ENCODE measurements around the gene APOM. TPM values are rescaled to one million over a fixed set of nuclear protein-coding genes. Genes with fewer than 3 reads are reported as not detected.

Gene APOM
- total RNA-seq, 1 donor from 2014 or later: 0.53 TPM

- H3K4me3 ChIP-seq (ENCODE audit: low read depth, low read length): no peak within 1 kb of the TSS
- no peaks in the 10 kb centered on the region for H3K36me3 ChIP-seq (ENCODE audit: control insufficient read depth, insufficient read depth, low read length)
- DNase-seq (ENCODE audit: low read depth): no peak
- no peaks in the 10 kb centered on the region for H3K27me3 ChIP-seq (ENCODE audit: control insufficient read depth, insufficient read depth, low read length)
- TF ChIP-seq, protein P1, sequence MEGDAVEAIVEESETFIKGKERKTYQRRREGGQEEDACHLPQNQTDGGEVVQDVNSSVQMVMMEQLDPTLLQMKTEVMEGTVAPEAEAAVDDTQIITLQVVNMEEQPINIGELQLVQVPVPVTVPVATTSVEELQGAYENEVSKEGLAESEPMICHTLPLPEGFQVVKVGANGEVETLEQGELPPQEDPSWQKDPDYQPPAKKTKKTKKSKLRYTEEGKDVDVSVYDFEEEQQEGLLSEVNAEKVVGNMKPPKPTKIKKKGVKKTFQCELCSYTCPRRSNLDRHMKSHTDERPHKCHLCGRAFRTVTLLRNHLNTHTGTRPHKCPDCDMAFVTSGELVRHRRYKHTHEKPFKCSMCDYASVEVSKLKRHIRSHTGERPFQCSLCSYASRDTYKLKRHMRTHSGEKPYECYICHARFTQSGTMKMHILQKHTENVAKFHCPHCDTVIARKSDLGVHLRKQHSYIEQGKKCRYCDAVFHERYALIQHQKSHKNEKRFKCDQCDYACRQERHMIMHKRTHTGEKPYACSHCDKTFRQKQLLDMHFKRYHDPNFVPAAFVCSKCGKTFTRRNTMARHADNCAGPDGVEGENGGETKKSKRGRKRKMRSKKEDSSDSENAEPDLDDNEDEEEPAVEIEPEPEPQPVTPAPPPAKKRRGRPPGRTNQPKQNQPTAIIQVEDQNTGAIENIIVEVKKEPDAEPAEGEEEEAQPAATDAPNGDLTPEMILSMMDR (IDR thresholded peaks at IDR 0.05; ENCODE audit: insufficient read depth, low read length, severe bottlenecking): no peak
- no peak for FAIRE-seq
Observed at GRCh38 chr6:31614684-31615578, 40.8 kb upstream of the APOM start, which contains the start of gene AIF1. AIF1 (plus strand) TSS chr6:31615234; CDS start chr6:31615330, 96 bp downstream.

DNA sequence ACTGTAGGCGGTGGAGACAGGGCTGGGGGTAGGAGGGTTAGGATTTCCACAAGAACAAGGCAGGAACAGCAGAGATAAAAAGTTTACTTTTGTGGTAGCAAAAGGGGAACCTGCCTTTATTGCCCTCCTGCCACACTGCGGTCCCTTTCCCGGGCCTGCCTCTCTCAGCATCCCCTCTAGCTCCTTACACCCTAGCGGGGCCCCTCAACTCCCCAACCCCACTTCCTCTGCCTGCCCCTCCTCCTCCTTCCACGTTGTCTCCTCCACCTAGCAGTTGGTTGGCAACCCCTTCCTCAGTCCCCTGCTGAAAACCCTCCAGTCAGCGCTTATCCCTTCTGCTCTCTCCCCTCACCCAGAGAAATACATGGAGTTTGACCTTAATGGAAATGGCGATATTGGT, 39.9 kb upstream of the APOM start:
- H3K4me3 ChIP-seq (ENCODE audit: low read depth, low read length): no peak overlapping the region
- DNase-seq (ENCODE audit: low read depth): no peak
- no peak for FAIRE-seq
- TF ChIP-seq, protein P1 (IDR thresholded peaks at IDR 0.05; ENCODE audit: insufficient read depth, low read length, severe bottlenecking): no peak
- H3K27me3 ChIP-seq (ENCODE audit: control insufficient read depth, insufficient read depth, low read length): no peaks in the 10 kb centered on the region
- H3K36me3 ChIP-seq (ENCODE audit: control insufficient read depth, insufficient read depth, low read length): no peaks in the 10 kb centered on the region

DNA sequence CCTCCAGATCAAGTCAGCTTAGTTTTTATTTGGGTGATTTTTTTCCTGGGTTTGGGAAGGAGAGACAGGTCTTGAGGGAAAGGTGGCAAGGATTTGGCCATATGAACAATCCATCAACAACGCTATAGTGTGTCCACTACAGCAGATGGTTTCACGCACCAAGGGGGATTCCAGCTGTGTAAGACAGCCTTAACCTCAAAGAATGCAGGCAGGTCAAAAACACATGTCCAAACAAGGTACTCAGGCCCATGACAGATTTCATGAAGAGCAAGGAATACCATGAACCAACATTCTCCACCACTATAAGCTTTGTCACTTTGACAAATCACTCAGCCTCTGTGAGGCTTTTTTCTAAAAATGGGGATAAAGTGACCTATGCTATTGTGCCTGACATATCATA, 38.7 kb upstream of the APOM start:
- TF ChIP-seq, protein P1 (IDR thresholded peaks at IDR 0.05; ENCODE audit: insufficient read depth, low read length, severe bottlenecking): no peak
- no peaks in the 10 kb centered on the region for H3K36me3 ChIP-seq (ENCODE audit: control insufficient read depth, insufficient read depth, low read length)
- FAIRE-seq (no peak), DNase-seq (ENCODE audit: low read depth) (peak; percentile 65)
- H3K4me3 ChIP-seq (ENCODE audit: low read depth, low read length): no peak overlapping the region
- no peaks in the 10 kb centered on the region for H3K27me3 ChIP-seq (ENCODE audit: control insufficient read depth, insufficient read depth, low read length)

- FAIRE-seq (no peak), DNase-seq (ENCODE audit: low read depth) (peak; percentile 95)
- TF ChIP-seq, protein P1 (IDR thresholded peaks at IDR 0.05; ENCODE audit: insufficient read depth, low read length, severe bottlenecking): no peak
- Histone ChIP-seq H3K36me3 (ENCODE audit: control insufficient read depth, insufficient read depth, low read length) (peaks cover 13% of the 10 kb centered on the region), H3K4me3 (ENCODE audit: low read depth, low read length) (peak overlapping the region; percentile 73), H3K27me3 (ENCODE audit: control insufficient read depth, insufficient read depth, low read length) (no peaks in the 10 kb centered on the region)
Observed at GRCh38 chr6:31619805-31620585, 35.7 kb upstream of the APOM start.

DNA sequence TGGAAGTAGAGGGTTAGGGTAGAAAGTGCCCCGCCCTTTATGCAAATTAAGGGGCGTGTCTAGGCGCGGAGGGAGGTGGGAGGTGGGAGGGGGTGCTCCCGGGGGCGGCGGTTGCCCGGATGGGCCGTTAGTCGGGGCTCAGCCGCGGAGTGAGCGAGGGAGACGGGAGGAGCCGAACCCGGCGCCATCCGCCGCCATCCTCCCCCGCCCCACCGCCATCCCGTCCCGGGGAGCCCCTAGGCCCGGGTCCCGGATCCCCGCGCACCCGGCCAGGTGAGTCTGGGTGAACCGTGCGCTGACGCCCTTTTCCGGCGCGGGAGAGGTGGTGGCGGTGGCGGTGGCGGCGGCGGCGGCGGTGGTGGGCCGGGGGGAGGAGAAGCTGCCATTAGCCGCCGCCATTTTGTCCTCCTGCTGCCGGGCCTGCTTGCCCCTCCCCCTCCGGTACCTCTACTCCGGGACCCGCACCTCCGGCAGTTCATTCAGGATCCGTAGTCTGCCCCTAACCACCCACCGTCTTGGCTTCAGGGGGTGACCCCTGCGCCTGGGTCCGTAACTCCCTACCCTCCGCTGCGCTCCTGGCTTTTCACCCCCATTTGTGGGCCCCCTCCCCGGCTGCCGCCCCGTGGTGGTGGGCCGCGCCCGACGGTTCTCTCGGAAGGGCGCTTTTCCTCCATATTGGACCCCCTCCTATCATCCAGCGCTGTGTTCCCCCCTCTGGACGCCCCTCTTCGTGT, 34.9 kb upstream of the APOM start, which contains the start of gene PRRC2A:
TSS of gene PRRC2A (plus strand) at position 130 of the 734 bp plus-strand sequence. CDS start 2,075 bp downstream, outside the sequence.
- no peak for FAIRE-seq
- no peaks in the 10 kb centered on the region for H3K27me3 ChIP-seq (ENCODE audit: control insufficient read depth, insufficient read depth, low read length)
- DNase-seq (ENCODE audit: low read depth): no peak
- peak within 1 kb of the TSS; percentile 73 for H3K4me3 ChIP-seq (ENCODE audit: low read depth, low read length)
- peaks cover 20% of the 10 kb centered on the region for H3K36me3 ChIP-seq (ENCODE audit: control insufficient read depth, insufficient read depth, low read length)
- TF ChIP-seq, protein P1 (IDR thresholded peaks at IDR 0.05; ENCODE audit: insufficient read depth, low read length, severe bottlenecking): no peak
